Motor neuron (in vitro differentiated cells): ENCODE measurements around the gene TMEM178B. TPM values are rescaled to one million over a fixed set of nuclear protein-coding genes. Genes with fewer than 3 reads are reported as not detected.
"Not testable (repeated sequence)": the region's sequence is repeated elsewhere in the genome, so short reads cannot be mapped to it uniquely, and the experiment has no call there.

ENCODE experiments used
- ATAC-seq, 8 experiments: fragments of 200-7000 bp; cut with Tn5 transposase; replicated peaks in 6 of 8; 2 replicates each; pipeline ENCODE4 v1.8.0; 2021; ENCODE audit warnings: mild to moderate bottlenecking in 8 of 8, moderate library complexity in 8 of 8
- H3K27ac ChIP-seq, 2 donors: fragments of 250-450 bp; sonication (Bioruptor Pico); 2 replicates each; pipeline ENCODE4 v1.9.0; 2021; ENCODE audit warnings: antibody characterized with exemption in 2 of 2, mild to moderate bottlenecking in 2 of 2, moderate library complexity in 1 of 2
- H3K4me1 ChIP-seq, 2 donors: fragments of 250-450 bp; sonication (Bioruptor Pico); replicated peaks in 1 of 2; 2 replicates each; pipeline ENCODE4 v1.6.1; 2021; ENCODE audit warnings: antibody characterized with exemption in 2 of 2, mild to moderate bottlenecking in 2 of 2, moderate library complexity in 1 of 2
- H3K4me3 ChIP-seq, 5 donors: fragments of 250-450 bp; sonication (Bioruptor Pico); 2 replicates each; pipeline ENCODE4 v1.9.0; 2021; ENCODE audit warnings: antibody characterized with exemption in 5 of 5, mild to moderate bottlenecking in 5 of 5, moderate library complexity in 4 of 5
- WGBS, 10 experiments: fragments of 450-650 bp; shearing (Covaris generic); methylation state at CpG; one replicate each; pipeline ENCODE4 v1.0.0; 2022; 5-methylcytosine and 5-hydroxymethylcytosine counted together
- in situ Hi-C, 9 experiments: fragments of 400-800 bp; cut with MboI; loops; one replicate each; pipeline ENCODE4 v1.15.0; 2021; ENCODE audit warnings: low sequenced_read_pairs in 9 of 9, low pct_unique_long_range_greater_than_20kb in 2 of 9; ENCODE audit not compliant: unreplicated experiment in 9 of 9
- total RNA-seq, 8 experiments: library from RNA; unstranded; fragments of 300-600 nt; gene quantifications; 2 replicates each; pipeline versions ENCODE4 v1.2.3 to v1.2.4, GENCODE V29; 2022

The TMEM178B gene
- total RNA-seq, 8 experiments from 2014 or later: 0.56 to 29.8 (median 17.1) TPM

DNA sequence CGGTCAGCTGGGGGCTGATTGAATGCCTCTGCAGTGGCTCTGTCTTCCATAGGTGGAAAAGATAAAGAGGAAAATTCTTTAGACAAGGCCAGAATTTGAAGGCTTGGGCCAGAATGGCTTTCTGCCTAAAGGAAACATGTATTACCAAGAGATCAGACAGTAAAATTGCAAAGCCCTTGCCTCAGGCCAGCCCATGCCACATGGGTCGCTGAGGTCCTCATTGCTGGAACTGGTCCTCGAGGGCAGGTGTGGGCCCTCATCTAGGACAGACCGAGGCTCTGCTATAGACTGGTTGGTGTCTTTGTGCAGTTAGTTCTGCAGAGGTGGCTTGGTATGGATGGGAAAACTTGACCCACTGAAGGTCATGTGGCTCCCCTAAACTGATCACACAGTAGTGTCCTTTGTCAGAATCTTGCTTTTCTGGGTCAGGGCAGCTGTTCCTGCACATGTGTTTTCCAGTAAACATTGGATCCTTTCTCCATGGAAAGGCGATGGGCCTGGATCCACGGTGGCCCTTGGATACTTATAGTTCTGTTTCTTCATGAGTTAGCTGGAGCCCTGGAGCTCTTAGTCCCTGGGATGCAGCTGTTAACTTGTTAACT is 80.4 kb downstream of the TMEM178B start:
- no peak for ATAC-seq
- H3K4me1 ChIP-seq: peaks cover 17 to 42% of the 10 kb centered on the region in 2 donors
- no peak overlapping the region for H3K27ac ChIP-seq
- in situ Hi-C loops: no loop called here
- no peak overlapping the region for H3K4me3 ChIP-seq
- WGBS, 10 experiments: 0 to 100% (median 83%) methylated on average over 1 to 6 of the region's 6 CpGs; no CpG with 5 or more reads in 2 of the 10 experiments

DNA sequence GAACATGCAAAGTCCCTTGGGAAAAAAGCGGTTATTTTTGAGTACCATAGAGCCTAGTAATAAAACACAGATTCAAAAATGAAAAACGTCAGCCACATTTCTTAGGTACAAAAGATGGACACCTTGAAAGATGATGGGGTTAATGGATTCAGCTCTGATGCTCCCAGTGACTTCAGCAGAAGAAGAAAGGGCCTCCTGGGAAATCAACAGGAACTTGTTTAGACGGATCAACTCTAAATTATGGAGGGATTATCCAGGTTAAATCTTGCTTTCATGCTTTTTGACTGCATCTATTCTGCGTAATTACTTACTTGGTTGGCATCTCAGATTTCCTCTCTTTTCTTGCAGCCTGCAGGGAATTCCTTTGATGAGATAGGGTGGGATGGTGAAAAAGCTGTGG is 82.5 kb downstream of the TMEM178B start:
- peak overlapping the region in 1 of 2 donors; percentile 27 for H3K27ac ChIP-seq

DNA sequence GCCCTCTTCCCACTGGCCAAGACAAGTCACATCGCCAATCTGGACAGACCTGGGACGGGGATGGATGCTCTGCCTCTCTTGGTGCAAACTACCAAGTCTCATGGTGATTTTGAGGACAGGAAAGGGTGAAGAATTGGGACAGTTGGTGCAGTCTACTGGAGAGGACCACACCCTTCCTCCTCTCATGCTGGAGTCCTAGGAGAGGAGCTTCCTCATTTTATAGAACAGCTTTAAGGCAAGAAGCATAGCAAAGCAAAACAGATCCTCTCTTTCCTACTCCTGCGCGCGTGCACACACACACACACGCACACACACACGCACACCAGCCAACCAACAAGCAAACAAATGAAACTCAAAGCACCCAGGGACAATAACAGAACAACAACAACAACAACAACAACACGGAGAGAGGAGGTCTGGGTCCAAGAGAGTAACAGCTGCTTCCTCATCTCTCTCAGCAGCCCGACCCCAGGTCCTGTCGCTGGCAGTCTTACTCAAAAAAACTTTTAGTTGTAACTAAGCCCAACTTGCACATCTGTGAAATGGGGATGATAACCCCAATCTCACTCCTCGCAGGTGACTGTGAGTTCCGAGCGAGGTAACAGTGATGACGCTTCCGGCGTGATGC is 83.4 kb downstream of the TMEM178B start:
- no peak for ATAC-seq
- H3K4me3 ChIP-seq: no peak overlapping the region
- peak overlapping the region; percentile 27 to 52 for H3K27ac ChIP-seq
- in situ Hi-C loops: no loop called here
- H3K4me1 ChIP-seq: peaks cover 6 to 29% of the 10 kb centered on the region in 2 donors
- WGBS, 10 experiments: 33 to 96% (median 83%) methylated on average over 2 to 16 of the region's 16 CpGs; no CpG with 5 or more reads in 1 of the 10 experiments

More for the DNA sequence above, 82.5 kb downstream of the TMEM178B start:
- Histone ChIP-seq H3K4me3 (no peak overlapping the region), H3K4me1 (peaks cover 6 to 34% of the 10 kb centered on the region in 2 donors)
- peak in 5 of 8 experiments; percentile 12 to 66 (median 56) for ATAC-seq
- WGBS, 10 experiments: 0 to 100% (median 51%) methylated on average over 1 to 4 of the region's 4 CpGs; no CpG with 5 or more reads in 1 of the 10 experiments
- in situ Hi-C loops: no loop called here

DNA sequence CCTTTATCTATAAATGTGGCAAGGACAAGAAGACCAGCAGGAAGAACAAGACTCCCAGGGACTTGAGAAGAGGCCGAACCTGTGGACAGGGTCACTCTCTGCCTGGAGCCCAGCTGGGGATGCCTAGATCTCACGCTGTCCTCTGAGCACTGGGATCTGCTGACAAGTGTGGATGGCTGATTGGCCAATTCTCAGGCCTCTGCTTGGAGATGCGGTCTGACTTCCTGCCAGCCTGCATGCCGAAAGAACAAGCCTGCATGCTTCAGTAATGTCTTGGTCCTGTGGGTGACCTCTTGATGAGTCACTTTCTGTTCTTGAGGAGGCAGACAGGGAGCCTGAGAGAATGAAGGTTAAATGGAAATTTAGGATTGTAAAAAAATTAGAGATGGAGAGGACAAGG is 84.7 kb downstream of the TMEM178B start:
- ATAC-seq: peak; percentile 29 to 98 (median 82)
- 0 to 90% (median 74%) methylated on average over 1 to 4 of the region's 4 CpGs; no CpG with 5 or more reads in 4 of the 10 experiments for WGBS, 10 experiments

DNA sequence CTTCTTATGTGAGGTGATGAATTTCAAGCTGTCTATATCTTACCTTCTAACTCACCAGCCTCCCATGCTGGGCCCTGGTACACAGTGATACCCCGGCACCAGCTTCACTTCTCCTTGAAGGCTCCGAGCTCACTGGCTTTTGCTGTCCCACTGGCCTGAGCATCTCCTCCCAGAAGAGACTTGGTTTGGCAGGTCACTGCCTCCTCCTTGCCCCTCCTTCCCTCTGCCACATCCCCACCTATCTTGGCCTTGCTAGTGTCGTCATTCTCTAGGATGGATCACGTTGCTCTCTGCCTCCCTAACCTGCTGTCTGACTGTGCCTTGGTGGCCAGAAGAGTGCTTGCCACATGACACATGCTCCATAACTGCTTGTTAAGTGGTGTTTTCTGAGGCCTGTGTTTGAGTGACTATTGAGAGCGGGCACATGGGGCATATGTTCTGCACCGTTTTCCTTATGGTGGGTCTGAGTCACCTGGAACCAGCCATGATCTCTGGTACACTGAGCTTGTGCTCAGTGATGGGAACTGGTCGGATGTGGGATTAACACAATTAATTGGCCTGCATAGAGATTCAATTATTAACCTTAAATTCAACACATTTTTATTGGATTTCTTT is 86.5 kb downstream of the TMEM178B start:
- 17 to 95% (median 57%) methylated on average over 1 to 6 of the region's 7 CpGs; no CpG with 5 or more reads in 3 of the 10 experiments for WGBS, 10 experiments
- H3K4me3 ChIP-seq: no peak overlapping the region
- in situ Hi-C loops: no loop called here
- H3K27ac ChIP-seq: no peak overlapping the region
- ATAC-seq: no peak
- H3K4me1 ChIP-seq: peaks cover 6 to 29% of the 10 kb centered on the region in 2 donors

More for the DNA sequence above, 84.7 kb downstream of the TMEM178B start:
- Histone ChIP-seq H3K27ac (no peak overlapping the region), H3K4me3 (no peak overlapping the region), H3K4me1 (peaks cover 6 to 29% of the 10 kb centered on the region in 2 donors)
- in situ Hi-C loops: no loop called here

DNA sequence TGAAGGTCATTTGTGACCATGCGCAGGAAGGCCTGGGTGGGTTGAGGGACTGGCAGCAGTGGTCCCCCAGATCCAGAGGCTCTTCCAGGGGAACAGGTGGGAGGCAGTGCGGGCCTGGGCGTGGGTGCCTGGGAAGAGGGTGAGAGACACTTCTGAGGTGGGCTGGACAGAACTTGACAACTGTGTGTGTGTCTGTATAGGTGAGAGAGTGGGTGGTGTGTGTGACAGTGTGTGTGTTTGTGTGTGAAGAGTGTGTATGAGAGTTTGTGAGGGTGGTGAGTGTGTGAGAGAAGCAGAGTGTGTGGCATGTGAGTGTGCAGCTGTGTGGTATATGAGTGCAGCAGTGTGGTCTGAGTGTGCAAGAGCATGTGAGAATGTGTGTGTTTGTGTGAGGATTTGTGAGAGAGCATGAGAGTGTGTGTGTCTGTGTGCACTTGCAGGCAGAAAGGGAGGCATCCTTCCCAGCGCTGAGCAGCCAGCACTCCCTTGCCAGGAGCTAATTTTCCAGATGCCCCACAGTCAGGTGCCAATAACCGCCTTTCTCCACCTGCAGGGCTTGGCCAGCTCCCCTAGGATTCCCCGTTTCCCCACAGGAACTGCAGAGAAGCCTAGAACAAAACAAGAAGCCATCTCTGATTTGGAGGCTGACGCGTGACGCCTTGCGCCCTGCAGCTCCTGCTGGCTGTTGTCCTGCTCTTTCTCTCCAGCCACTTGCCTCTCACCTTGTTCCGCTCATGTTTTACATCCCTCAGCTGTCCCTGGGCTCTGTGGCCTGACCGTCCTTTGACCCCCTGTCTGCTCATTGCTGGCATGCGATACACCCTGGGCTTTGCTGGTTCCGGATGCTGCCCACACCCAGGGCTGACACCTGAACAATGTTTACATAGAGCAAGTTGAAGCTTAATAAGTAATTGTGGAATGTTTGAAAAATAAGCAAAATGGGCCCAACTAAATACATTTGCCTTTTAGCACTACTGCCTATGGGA is 88.0 kb downstream of the TMEM178B start:
- Histone ChIP-seq H3K27ac (no peak overlapping the region), H3K4me3 (no peak overlapping the region), H3K4me1 (peaks cover 2 to 14% of the 10 kb centered on the region in 2 donors)
- WGBS, 10 experiments: 21 to 100% (median 80%) methylated on average over 1 to 14 of the region's 14 CpGs; no CpG with 5 or more reads in 1 of the 10 experiments
- no peak for ATAC-seq
- in situ Hi-C loops: no loop called here

DNA sequence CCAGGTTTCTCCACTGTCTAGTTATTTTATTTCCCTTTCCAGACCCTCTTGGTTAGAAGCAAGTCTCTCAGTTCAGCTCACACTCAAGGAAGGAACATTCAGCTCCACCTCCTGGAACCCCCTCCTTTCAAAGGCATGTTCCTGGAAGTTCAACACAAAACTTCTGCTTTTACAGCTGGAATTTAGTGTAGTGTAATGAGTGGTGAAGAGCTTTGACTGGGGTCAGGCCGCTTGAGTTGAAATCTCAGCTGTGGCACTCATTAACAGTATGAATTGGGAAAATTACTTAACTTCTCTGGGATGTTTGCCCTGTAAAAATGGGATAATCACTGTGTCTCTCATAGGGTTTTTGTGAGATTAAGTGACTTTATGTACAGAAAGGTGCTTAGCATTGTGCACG is 91.7 kb downstream of the TMEM178B start:
- no peak for ATAC-seq
- Histone ChIP-seq H3K27ac (no peak overlapping the region), H3K4me3 (no peak overlapping the region), H3K4me1 (peaks cover 0 to 4% of the 10 kb centered on the region in 2 donors)
- in situ Hi-C loops: no loop called here
- WGBS, 10 experiments: 0 to 100% (median 50%) methylated on average over 1 to 2 of the region's 2 CpGs; no CpG with 5 or more reads in 5 of the 10 experiments

DNA sequence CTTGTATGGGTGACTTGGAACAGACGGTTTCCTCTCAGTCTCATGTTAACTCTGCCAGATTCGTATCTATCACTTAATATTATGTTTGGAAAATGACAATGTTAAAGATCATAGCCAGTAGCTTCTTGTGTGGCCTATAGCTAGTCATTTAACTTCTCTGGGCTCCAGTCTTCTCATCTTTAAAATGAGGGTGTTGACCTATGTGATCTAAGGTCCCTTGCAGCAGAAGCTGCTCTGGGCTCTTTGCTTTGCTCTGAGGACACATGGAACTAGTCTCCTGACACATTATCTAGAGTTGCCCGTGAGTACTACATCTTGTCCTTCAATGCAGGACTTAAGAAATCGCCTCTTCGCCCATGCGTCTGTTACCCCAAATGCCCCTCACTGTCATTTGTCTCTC is 93.1 kb downstream of the TMEM178B start:
- in situ Hi-C loops: no loop called here
- no peaks in the 10 kb centered on the region for H3K4me1 ChIP-seq
- no peak overlapping the region for H3K27ac ChIP-seq
- no peak for ATAC-seq
- WGBS, 10 experiments: 0 to 100% (median 80%) methylated on average over 1 to 6 of the region's 6 CpGs; no CpG with 5 or more reads in 1 of the 10 experiments
- H3K4me3 ChIP-seq: no peak overlapping the region

DNA sequence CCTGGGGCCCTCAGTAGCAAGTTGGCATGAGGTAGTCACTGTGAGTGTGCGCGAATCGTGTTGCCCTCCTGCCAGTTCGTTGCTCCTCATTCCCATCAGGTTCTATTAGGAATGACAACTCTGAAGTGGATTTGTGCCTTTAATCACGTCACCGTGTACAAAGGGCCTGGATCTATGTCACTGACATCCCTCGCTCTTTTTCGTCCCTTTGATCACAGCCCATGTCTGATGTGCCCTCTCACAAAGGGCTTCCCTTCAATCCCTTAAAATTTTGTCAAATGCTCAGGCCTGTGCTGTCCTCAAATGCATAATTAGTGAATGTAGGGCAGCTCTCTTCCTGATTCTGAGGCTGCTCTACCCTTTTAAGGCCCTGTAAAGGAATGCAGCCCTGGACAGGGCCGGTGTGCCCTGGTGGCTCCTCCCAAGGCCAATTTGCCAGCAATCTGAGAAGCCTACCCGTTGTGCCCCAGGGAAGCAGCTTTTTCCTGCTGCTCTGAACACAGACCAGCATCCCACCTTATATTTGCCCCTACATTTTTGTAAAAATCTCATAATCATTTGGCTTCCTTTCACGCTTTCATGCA is 93.6 kb downstream of the TMEM178B start:
- Histone ChIP-seq H3K4me3 (no peak overlapping the region), H3K4me1 (no peaks in the 10 kb centered on the region), H3K27ac (no peak overlapping the region)
- WGBS, 10 experiments: 0 to 100% (median 79%) methylated on average over 1 to 7 of the region's 11 CpGs; no CpG with 5 or more reads in 2 of the 10 experiments
- no peak for ATAC-seq
- in situ Hi-C loops: no loop called here

DNA sequence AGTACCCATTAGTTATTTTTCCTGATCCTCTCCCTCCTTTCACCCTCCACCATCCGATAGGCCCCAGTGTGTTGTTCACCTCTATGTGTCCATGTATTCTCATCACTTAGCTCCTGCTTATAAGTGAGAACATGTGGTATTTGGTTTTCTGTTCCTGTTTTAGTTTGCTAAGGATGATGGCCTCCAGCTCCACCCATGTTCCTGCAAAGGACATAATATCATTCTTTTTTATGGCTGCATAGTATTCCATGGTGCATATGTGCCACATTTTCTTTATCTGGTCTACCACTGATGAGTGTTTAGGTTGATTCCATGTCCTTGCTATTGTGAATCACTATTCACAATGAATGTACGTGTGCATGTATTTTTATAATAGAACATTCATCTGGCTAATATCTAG is 95.3 kb downstream of the TMEM178B start:
- WGBS, 10 experiments: 0 to 100% (median 87%) methylated on average over 1 to 2 of the region's 2 CpGs; no CpG with 5 or more reads in 2 of the 10 experiments
- in situ Hi-C loops, H3K4me1 ChIP-seq, ATAC-seq, H3K4me3 ChIP-seq, H3K27ac ChIP-seq: not testable (repeated sequence)

DNA sequence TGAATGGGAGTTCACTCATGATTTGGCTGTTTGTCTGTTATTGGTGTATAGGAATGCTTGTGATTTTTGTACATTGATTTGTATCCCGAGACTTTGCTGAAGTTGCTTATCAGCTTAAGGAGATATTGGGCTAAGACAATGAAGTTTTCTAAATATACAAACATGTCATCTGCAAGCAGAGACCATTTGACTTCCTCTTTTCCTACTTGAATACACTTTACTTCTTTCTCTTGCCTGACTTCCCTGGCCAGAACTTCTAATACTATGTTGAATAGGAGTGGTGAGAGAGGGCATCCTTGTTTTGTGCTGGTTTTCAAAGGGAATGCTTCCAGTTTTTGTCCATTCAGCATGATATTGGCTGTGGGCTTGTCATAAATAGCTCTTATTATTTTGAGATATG is 101.9 kb downstream of the TMEM178B start:
- H3K4me3 ChIP-seq, in situ Hi-C loops, ATAC-seq, H3K27ac ChIP-seq: not testable (repeated sequence)
- 0 to 100% methylated on average over 1 of the region's 1 CpG; no CpG with 5 or more reads in 8 of the 10 experiments for WGBS, 10 experiments
- H3K4me1 ChIP-seq: peaks cover 0 to 24% of the 10 kb centered on the region in 2 donors

DNA sequence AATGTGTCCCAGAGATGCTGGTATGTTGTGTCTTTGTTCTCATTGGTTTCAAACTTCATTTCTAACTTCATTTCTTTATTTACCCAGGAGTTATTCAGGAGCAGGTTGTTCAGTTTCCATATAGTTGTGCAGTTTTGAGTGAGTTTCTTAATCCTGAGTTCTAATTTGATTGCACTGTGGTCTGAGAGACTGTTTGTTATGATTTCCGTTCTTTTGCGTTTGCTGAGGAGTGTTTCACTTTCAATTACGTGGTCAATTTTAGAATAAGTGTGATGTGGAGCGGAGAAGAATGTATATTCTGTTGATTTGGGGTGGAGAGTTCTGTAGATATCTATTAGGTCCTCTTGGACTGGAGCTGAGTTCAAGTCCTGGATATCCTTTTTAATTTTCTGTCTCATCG is 103.3 kb downstream of the TMEM178B start:
- H3K27ac ChIP-seq, H3K4me3 ChIP-seq, in situ Hi-C loops, ATAC-seq: not testable (repeated sequence)
- WGBS, 10 experiments: 20 to 100% (median 93%) methylated on average over 1 to 5 of the region's 5 CpGs; no CpG with 5 or more reads in 1 of the 10 experiments
- H3K4me1 ChIP-seq: peaks cover 0 to 24% of the 10 kb centered on the region in 2 donors
